OCI-LY7 (cell line): Measurements from ENCODE around the gene TMEM184A. TPM values are rescaled to one million over a fixed set of nuclear protein-coding genes. Genes with fewer than 3 reads are reported as not detected.

Source experiments
- BruUV-seq: library from RNA; stranded (reverse); fragments of 400-500 nt; replicated peaks from 2 replicates; lab custom pipeline; 2021; lab: Mats Ljungman, UMichigan
- CTCF ChIA-PET: fragments of 300-600 bp; sonication (Branson Sonifier 250); formaldehyde crosslinking; loops from one replicate; lab custom pipeline; 2022; ENCODE audit warnings: antibody characterized with exemption; ENCODE audit not compliant: unreplicated experiment; lab: Charles Lee
- POLR2A ChIA-PET: fragments of 300-600 bp; sonication (Branson Sonifier 250); formaldehyde crosslinking; loops from one replicate; lab custom pipeline; 2022; ENCODE audit warnings: antibody characterized with exemption; lab: Charles Lee
- DNase-seq: peaks from one replicate; pipeline ENCODE4 v3.0.0-alpha.2; 2015; ENCODE audit warnings: low spot score
- H2AFZ ChIP-seq: fragments of 200-600 bp; sonication (generic), shearing (Covaris generic); 2 replicates; pipeline ENCODE4 v1.6.1; 2014; ENCODE audit warnings: mild to moderate bottlenecking, antibody characterized with exemption, low read length, moderate library complexity
- H3K27ac ChIP-seq: fragments of 200-600 bp; sonication (generic); 2 replicates; pipeline ENCODE4 v1.5.1; 2014; ENCODE audit warnings: mixed run types, low read depth, mild to moderate bottlenecking, moderate library complexity, low read length, inconsistent platforms; ENCODE audit not compliant: poor library complexity, severe bottlenecking
- H3K36me3 ChIP-seq: fragments of 200-600 bp; sonication (generic); 2 replicates; pipeline ENCODE4 v1.6.1; 2014; ENCODE audit warnings: mild to moderate bottlenecking, antibody characterized with exemption, low read length, moderate library complexity, mixed read lengths; ENCODE audit not compliant: insufficient read depth
- H3K4me1 ChIP-seq: fragments of 200-600 bp; sonication (generic); 2 replicates; pipeline ENCODE4 v1.5.1; 2014; ENCODE audit warnings: mild to moderate bottlenecking, low read length; ENCODE audit not compliant: insufficient read depth, poor library complexity, severe bottlenecking
- H3K4me2 ChIP-seq: fragments of 200-600 bp; sonication (generic); 2 replicates; pipeline ENCODE4 v1.6.1; 2014; ENCODE audit warnings: mild to moderate bottlenecking, low read length
- H3K4me3 ChIP-seq: fragments of 200-600 bp; sonication (generic); 2 replicates; pipeline ENCODE4 v1.5.1; 2014; ENCODE audit warnings: mild to moderate bottlenecking, low read depth, low read length; ENCODE audit not compliant: poor library complexity, severe bottlenecking
- H3K79me2 ChIP-seq: fragments of 200-600 bp; sonication (generic); 2 replicates; pipeline ENCODE4 v1.6.1; 2016; ENCODE audit warnings: low read depth, mild to moderate bottlenecking, low read length, moderate library complexity, mixed read lengths; ENCODE audit not compliant: insufficient read depth
- H3K9me2 ChIP-seq: fragments of 200-600 bp; sonication (generic); 2 replicates; pipeline ENCODE4 v1.6.1; 2016; ENCODE audit warnings: mild to moderate bottlenecking, low read length, mixed read lengths; ENCODE audit not compliant: insufficient read depth
- H3K9me3 ChIP-seq: fragments of 200-600 bp; sonication (generic); 2 replicates; pipeline ENCODE4 v1.6.1; 2014; ENCODE audit warnings: mild to moderate bottlenecking, mixed run types, low read length, mixed read lengths
- H4K20me1 ChIP-seq: fragments of 200-600 bp; sonication (generic); 2 replicates; pipeline ENCODE4 v1.6.1; 2014; ENCODE audit warnings: mild to moderate bottlenecking, antibody characterized with exemption, low read length, moderate library complexity, mixed read lengths; ENCODE audit not compliant: insufficient read depth
- CTCF ChIP-seq: fragments of 200-600 bp; sonication (generic); conservative IDR thresholded peaks from 2 replicates; pipeline ENCODE4 v1.5.1; 2014; ENCODE audit warnings: mild to moderate bottlenecking, antibody characterized with exemption, low read length, moderate library complexity, mixed read lengths
- EZH2phosphoT487 ChIP-seq: fragments of 200-600 bp; sonication (generic); IDR thresholded peaks from 2 replicates; pipeline ENCODE4 v1.6.1; 2018; ENCODE audit warnings: low read depth, borderline replicate concordance, mild to moderate bottlenecking, mixed run types, antibody characterized with exemption, low read length, moderate library complexity, mixed read lengths
- intact Hi-C: fragments of 100-400 bp; cut with micrococcal nuclease; formaldehyde crosslinking; loops from one replicate; pipeline ENCODE4 v1.10.0; 2022; ENCODE audit not compliant: unreplicated experiment
- total RNA-seq, 2 experiments: library from RNA; depleted of rRNA in 1 of 2; stranded (reverse); fragments of >200 nt in 1 of 2; shearing (Covaris generic) in 1 of 2; gene quantifications; 2 replicates each; pipeline ENCODE4 v1.2.3, GENCODE V29; 2014 to 2022

The TMEM184A gene
- total RNA-seq, 2 experiments from 2014 or later: 0.19 TPM; not detected in 1

- CTCF ChIA-PET: no interaction called here
- H3K79me2 ChIP-seq: peaks cover 18% of the 10 kb centered on the region
- H3K27ac ChIP-seq: no peak overlapping the region
- POLR2A ChIA-PET: no interaction called here
- no peak overlapping the region for H3K4me3 ChIP-seq
- TF ChIP-seq CTCF (no peak), EZH2phosphoT487 (no peak)
- BruUV-seq: no TSS peak
- H3K36me3 ChIP-seq: peaks cover 90% of the 10 kb centered on the region
- no peaks in the 10 kb centered on the region for H3K9me2 ChIP-seq
- H3K4me2 ChIP-seq: no peak overlapping the region
- no peaks in the 10 kb centered on the region for H3K9me3 ChIP-seq
- DNase-seq: no peak
- H4K20me1 ChIP-seq: peaks cover 5% of the 10 kb centered on the region; the same call in 1 of the 2 replicates
- H3K4me1 ChIP-seq: peaks cover 13% of the 10 kb centered on the region
- no peak overlapping the region for H2AFZ ChIP-seq
- intact Hi-C loops: no loop called here
Observed at GRCh38 chr7:1498370-1499305, 57.4 kb downstream of the TMEM184A start.

- H3K27ac ChIP-seq: no peak overlapping the region
- H4K20me1 ChIP-seq: no peaks in the 10 kb centered on the region
- peaks cover under 1% of the 10 kb centered on the region for H3K4me1 ChIP-seq
- BruUV-seq: no TSS peak
- no peak overlapping the region for H3K4me2 ChIP-seq
- no peaks in the 10 kb centered on the region for H3K9me2 ChIP-seq
- POLR2A ChIA-PET: no interaction called here
- H3K9me3 ChIP-seq: no peaks in the 10 kb centered on the region
- no peak overlapping the region for H3K4me3 ChIP-seq
- CTCF ChIA-PET: no interaction called here
- no peak for DNase-seq
- no peak for TF ChIP-seq EZH2phosphoT487
- TF ChIP-seq CTCF: no peak
- H3K79me2 ChIP-seq: peaks cover 5% of the 10 kb centered on the region; the same call in 1 of the 2 replicates
- peaks cover 82% of the 10 kb centered on the region for H3K36me3 ChIP-seq
- H2AFZ ChIP-seq: no peak overlapping the region
- intact Hi-C loops: no loop called here
Observed at GRCh38 chr7:1497293-1497927, 58.6 kb downstream of the TMEM184A start.
